Tongue (tissue), 2 donors: ENCODE results near the gene SNW1. TPM values are rescaled to one million over a fixed set of nuclear protein-coding genes. Genes with fewer than 3 reads are reported as not detected.
"Not testable (repeated sequence)": the region's sequence is repeated elsewhere in the genome, so short reads cannot be mapped to it uniquely, and the experiment has no call there.

ENCODE experiments used
- DNase-seq: peaks from one replicate; pipeline ENCODE4 v3.0.0-alpha.2; 2015
- total RNA-seq: library from RNA; depleted of rRNA; stranded (reverse); fragments of >200 nt; gene quantifications from one replicate; pipeline ENCODE4 v1.2.3, GENCODE V29; 2014

Gene SNW1
- total RNA-seq, 1 donor from 2014 or later: 50.4 TPM

GRCh38 chr14:77747425-77747824 is 13.5 kb downstream of the SNW1 start:
- DNase-seq: not testable (repeated sequence)

- DNase-seq: no peak
Observed at GRCh38 chr14:77746064-77746702, 14.8 kb downstream of the SNW1 start.

DNA sequence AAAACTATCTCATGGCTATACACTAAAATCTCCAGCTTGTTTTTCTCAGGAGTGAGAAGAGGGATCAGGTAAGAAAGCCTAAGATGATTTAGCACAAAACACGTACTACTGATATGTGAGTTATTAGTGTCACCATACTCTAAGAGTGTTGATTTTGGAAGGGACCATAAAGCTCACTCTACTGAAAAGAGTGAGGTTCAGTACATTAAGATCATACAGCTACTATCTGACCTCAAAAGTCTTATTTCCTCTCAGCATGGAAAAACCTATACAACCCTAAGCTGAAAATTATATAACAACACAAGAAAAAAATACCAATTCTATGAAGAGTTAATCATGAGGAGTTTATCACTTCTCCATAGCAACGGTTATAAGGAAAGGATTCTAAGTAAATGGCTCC is 19.5 kb downstream of the SNW1 start:
- DNase-seq: no peak

DNA sequence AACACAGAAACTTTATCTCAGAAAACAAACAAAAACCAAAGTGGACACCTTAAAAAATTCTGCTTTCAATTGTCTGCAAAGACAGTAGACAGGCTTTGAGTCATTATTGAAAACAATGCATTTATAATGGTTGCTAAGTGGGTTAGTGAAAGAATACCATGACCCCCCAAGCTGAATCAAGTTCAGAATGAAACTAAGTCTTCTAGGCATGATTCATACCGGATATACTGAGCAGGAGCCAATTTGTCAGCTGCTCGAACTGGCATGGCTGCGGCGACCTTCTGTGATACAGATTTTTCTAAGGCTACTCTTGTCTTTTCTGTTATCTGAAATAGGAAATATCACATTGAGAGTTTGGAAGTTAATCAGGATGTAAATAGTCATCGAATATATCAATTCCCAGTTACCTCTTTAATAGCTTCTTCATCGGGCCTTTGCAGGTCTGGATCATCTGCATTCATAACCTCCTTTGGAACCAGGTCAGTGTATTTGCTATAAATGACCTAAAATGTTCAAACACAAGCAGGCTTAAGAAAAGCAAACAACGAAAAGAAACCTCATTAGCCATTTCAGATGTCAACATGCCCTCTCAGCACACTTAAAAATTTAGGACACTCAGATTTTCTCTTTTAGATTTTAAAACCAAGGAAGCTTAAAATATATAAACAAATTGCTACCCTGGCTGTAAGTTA is 22.3 kb downstream of the SNW1 start:
- DNase-seq: no peak

DNA sequence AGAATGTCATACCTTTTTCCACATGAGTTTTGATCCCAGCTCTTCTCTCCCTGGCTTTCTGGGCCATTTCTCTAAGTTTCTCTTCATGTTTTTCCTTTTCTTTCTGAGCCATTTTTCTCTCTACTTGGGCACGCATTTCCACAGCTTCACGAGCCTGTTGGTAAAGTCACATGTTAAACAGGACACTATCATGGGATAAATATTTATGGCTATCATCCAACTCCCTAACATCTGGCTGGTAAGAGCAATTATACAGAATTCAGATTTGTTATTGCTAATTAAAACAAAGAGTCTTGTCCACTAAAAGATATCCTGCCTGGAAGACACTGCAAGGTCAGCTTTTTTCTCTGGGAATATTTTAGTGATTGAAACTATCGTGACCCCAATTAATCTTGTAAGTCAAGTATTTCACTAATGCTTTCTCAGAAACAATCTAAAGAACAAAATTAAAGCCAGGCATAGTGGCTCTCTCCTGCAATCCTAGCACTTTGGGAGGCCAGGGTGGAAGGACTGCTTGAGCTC is 29.9 kb downstream of the SNW1 start:
- no peak for DNase-seq

GRCh38 chr14:77722301-77722700 is 38.7 kb downstream of the SNW1 start:
- DNase-seq: no peak

- DNase-seq: no peak
Observed at GRCh38 chr14:77721437-77721836, 39.5 kb downstream of the SNW1 start.

- DNase-seq: no peak
Observed at GRCh38 chr14:77717608-77718305, 43.2 kb downstream of the SNW1 start.

GRCh38 chr14:77714926-77715325 is 46.0 kb downstream of the SNW1 start:
- no peak for DNase-seq

- no peak for DNase-seq
Observed at GRCh38 chr14:77710364-77710763, 50.6 kb downstream of the SNW1 start.

DNA sequence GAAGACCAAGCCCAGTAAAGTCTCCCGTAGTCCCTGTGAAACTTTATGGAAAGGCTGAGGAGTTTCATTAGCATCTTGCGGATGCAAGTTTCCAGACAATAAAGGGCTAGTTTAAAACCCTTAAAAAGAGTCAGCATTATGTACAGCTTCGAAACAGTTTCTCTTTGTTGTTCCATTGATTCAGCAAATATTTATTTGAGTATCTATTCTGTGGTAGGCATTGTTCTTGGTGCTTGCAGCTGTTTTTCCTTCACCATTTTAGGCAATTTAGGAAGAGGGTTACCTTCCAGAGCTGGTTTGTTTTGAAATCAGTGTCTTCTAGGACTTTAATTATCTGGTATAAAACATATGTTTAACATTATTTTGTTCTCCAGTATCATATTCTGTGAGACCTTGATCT is 51.5 kb downstream of the SNW1 start:
- DNase-seq: no peak

DNA sequence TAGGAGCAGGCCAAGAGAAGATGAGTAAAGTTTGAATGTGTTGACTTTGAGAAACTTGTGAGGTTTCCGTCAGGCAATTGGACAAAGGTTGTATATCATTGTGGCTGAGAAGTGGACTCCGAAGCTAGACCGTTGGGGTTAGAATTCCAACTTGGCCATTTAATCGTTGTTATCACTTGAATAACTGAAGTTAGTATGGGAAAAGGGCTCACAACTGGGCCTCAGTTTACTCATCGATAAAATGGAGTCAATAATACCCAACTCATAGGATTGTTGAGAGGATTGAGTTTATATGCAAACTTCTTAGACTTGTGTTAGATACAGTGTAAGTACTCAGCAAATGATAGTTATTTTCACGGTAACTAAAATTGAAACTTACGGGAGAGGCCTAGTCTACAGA is 52.2 kb downstream of the SNW1 start:
- DNase-seq: no peak

GRCh38 chr14:77707724-77708408 is 53.1 kb downstream of the SNW1 start, which contains the start of the genes ALKBH1 and SLIRP:
TSS of gene ALKBH1 (minus strand) at chr14:77708023. CDS start at chr14:77708004, 19 bp downstream.
TSS of gene SLIRP (plus strand) at chr14:77708103. CDS start at chr14:77708112, 9 bp downstream.
- peak; percentile 95 for DNase-seq

- peak; percentile 53 for DNase-seq
Observed at GRCh38 chr14:77707355-77707723, 53.6 kb downstream of the SNW1 start.

- no peak for DNase-seq
Observed at GRCh38 chr14:77691259-77691658, 69.7 kb downstream of the SNW1 start.

DNA sequence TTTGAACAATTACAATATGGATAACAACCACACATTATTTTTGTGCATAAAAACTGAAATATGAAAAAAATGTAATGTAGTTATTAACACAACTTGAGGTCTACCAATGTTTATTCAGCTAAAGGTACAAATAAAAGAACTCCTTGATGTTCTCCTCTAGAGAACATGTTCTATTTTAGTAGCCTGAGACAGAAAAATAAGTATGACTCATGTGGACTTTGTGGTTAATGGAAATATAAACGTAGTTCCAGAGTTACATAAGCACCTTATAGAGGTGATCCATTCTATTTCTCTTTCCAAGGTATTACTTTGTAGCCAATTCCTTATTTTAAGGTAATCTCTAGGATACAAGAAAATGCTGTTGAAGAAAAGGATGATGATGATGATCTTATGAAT is 78.8 kb downstream of the SNW1 start:
- no peak for DNase-seq

DNA sequence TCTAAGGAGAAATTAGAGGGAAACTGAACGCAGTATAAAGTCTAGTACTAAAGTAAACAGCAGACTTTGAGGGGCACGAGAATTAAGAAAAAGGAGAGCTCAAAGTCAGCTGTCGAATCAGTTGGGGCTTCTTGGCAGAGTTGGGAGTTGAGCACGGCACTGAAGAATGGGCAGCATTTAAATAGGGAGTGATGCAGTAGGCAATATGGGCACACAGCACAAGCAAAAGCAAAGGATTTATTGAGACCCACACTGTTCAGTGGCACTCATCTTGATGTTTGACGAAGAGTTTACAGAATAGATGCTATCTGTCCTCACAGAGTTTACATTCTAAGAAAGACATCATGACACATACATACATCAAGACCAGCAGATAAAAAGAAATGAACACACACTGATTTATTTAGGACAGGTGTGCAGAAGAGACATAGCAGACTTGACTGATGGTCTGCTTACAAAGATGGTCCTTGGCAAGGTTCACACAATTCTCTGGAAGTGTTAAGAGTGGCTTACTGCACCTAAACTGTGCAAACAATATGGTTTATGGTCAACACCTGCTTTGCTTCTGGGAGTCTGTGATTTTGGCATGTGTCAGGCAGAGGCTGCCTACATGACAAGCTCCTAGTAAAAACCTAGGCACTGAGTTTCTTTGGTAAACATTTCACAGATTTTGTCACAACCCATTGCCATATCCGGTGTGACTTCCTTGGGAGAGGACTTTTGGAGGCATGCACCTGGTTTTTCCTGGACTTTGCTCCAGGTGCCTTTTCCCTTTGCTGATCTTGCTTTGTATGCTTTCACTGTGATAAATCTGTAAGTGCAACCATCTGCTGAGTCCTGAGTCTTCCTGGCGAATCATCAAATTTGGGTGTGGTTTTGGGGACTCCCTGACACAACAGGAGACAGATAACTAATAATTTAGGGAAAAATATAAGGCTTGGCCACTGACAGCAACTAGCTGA is 79.5 kb downstream of the SNW1 start:
- no peak for DNase-seq

- DNase-seq: no peak
Observed at GRCh38 chr14:77674931-77675330, 86.0 kb downstream of the SNW1 start.

GRCh38 chr14:77673193-77673592 is 87.8 kb downstream of the SNW1 start:
- no peak for DNase-seq
